Ectodermal cell (in vitro differentiated cells): Measurements from ENCODE around the gene ZGLP1.

Experiments
- H3K27ac ChIP-seq: 2 replicates; pipeline ENCODE4 v1.7.0; 2013; ENCODE audit warnings: mild to moderate bottlenecking, low read depth, low read length; ENCODE audit not compliant: insufficient read depth, poor library complexity, severe bottlenecking
- H3K27me3 ChIP-seq: 2 replicates; pipeline ENCODE4 v1.7.0; 2013; ENCODE audit warnings: mild to moderate bottlenecking, low read length; ENCODE audit not compliant: insufficient read depth, control insufficient read depth, poor library complexity, severe bottlenecking
- H3K36me3 ChIP-seq: one replicate; pipeline ENCODE4 v1.7.0; 2013; ENCODE audit warnings: low read length; ENCODE audit not compliant: control insufficient read depth, insufficient read depth
- H3K4me1 ChIP-seq: one replicate; pipeline ENCODE4 v1.7.0; 2013; ENCODE audit warnings: low read length; ENCODE audit not compliant: control insufficient read depth, insufficient read depth
- H3K4me3 ChIP-seq: 2 replicates; pipeline ENCODE4 v1.7.0; 2013; ENCODE audit warnings: low read depth, low read length, control low read depth; ENCODE audit not compliant: insufficient read depth
- H3K9me3 ChIP-seq: 2 replicates; pipeline ENCODE4 v1.7.0; 2013; ENCODE audit warnings: mild to moderate bottlenecking, low read length, moderate library complexity; ENCODE audit not compliant: control insufficient read depth
- WGBS, 2 experiments: methylation state at CpG; one replicate each; pipeline ENCODE4 v1.1.7; 2013; ENCODE audit warnings: missing lambda C conversion rate in 2 of 2; 5-methylcytosine and 5-hydroxymethylcytosine counted together

ZGLP1 gene

GRCh38 chr19:10293637-10294367 is 15.8 kb downstream of the ZGLP1 start:
- WGBS, 2 experiments, result 33 to 35% methylated on average over 49 of the region's 49 CpGs
- Histone ChIP-seq H3K36me3 (no peaks in the 10 kb centered on the region), H3K27me3 (peaks cover 95% of the 10 kb centered on the region)

GRCh38 chr19:10292789-10293636 is 16.6 kb downstream of the ZGLP1 start:
- H3K9me3 ChIP-seq, result no peaks in the 10 kb centered on the region
- H3K4me3 ChIP-seq, result peak overlapping the region; percentile 28
- peaks cover 100% of the 10 kb centered on the region for H3K27me3 ChIP-seq
- 24 to 26% methylated on average over 56 of the region's 56 CpGs for WGBS, 2 experiments
- H3K4me1 ChIP-seq, result peaks cover 24% of the 10 kb centered on the region
- H3K36me3 ChIP-seq, result no peaks in the 10 kb centered on the region
- H3K27ac ChIP-seq, result no peak overlapping the region

More at GRCh38 chr19:10293637-10294367, 15.8 kb downstream of the ZGLP1 start:
- H3K27ac ChIP-seq, result no peak overlapping the region
- H3K4me1 ChIP-seq, result peaks cover 24% of the 10 kb centered on the region
- H3K9me3 ChIP-seq, result no peaks in the 10 kb centered on the region
- no peak overlapping the region for H3K4me3 ChIP-seq

GRCh38 chr19:10292206-10292788 is 17.3 kb downstream of the ZGLP1 start:
- 2 to 3% methylated on average over 45 of the region's 45 CpGs for WGBS, 2 experiments
- peaks cover 24% of the 10 kb centered on the region for H3K4me1 ChIP-seq
- H3K4me3 ChIP-seq, result peak overlapping the region; percentile 28
- H3K9me3 ChIP-seq, result no peaks in the 10 kb centered on the region
- peaks cover 100% of the 10 kb centered on the region for H3K27me3 ChIP-seq
- H3K27ac ChIP-seq, result no peak overlapping the region
- no peaks in the 10 kb centered on the region for H3K36me3 ChIP-seq

GRCh38 chr19:10291554-10292205 is 17.9 kb downstream of the ZGLP1 start:
- no peaks in the 10 kb centered on the region for H3K36me3 ChIP-seq
- no peaks in the 10 kb centered on the region for H3K9me3 ChIP-seq
- peak overlapping the region; percentile 28 for H3K4me3 ChIP-seq
- H3K27me3 ChIP-seq, result peaks cover 100% of the 10 kb centered on the region
- no peak overlapping the region for H3K27ac ChIP-seq
- WGBS, 2 experiments, result 7% methylated on average over 49 of the region's 49 CpGs
- H3K4me1 ChIP-seq, result peaks cover 27% of the 10 kb centered on the region

- no peaks in the 10 kb centered on the region for H3K36me3 ChIP-seq
- H3K9me3 ChIP-seq, result no peaks in the 10 kb centered on the region
- peaks cover 100% of the 10 kb centered on the region for H3K27me3 ChIP-seq
- peaks cover 26% of the 10 kb centered on the region for H3K4me1 ChIP-seq
- 2% methylated on average over 57 of the region's 57 CpGs for WGBS, 2 experiments
- H3K27ac ChIP-seq, result no peak overlapping the region
- peak overlapping the region; percentile 28 for H3K4me3 ChIP-seq
Measured at GRCh38 chr19:10290876-10291553, 18.6 kb downstream of the ZGLP1 start.

- Histone ChIP-seq H3K27me3 (peaks cover 97% of the 10 kb centered on the region), H3K9me3 (no peaks in the 10 kb centered on the region), H3K4me1 (peaks cover 23% of the 10 kb centered on the region), H3K27ac (no peak overlapping the region), H3K4me3 (peak overlapping the region; percentile 16), H3K36me3 (no peaks in the 10 kb centered on the region)
- WGBS, 2 experiments, result 2% methylated on average over 30 of the region's 30 CpGs
Measured at GRCh38 chr19:10290357-10290875, 19.2 kb downstream of the ZGLP1 start.

- WGBS, 2 experiments, result 1% methylated on average over 44 to 45 of the region's 45 CpGs
- H3K27ac ChIP-seq, result no peak within 1 kb of the TSS
- peaks cover 23% of the 10 kb centered on the region for H3K4me1 ChIP-seq
- H3K9me3 ChIP-seq, result no peaks in the 10 kb centered on the region
- peaks cover 92% of the 10 kb centered on the region for H3K27me3 ChIP-seq
- no peaks in the 10 kb centered on the region for H3K36me3 ChIP-seq
- H3K4me3 ChIP-seq, result peak within 1 kb of the TSS; percentile 28
Measured at GRCh38 chr19:10289836-10290356, 19.7 kb downstream of the ZGLP1 start, which contains the start of gene ICAM5. Gene ICAM5, plus strand, starts transcription at chr19:10289952. Its CDS starts 92 bp downstream, at chr19:10290044.

GRCh38 chr19:10289167-10289835 is 20.3 kb downstream of the ZGLP1 start:
- no peak overlapping the region for H3K27ac ChIP-seq
- peak overlapping the region; percentile 16 for H3K4me3 ChIP-seq
- H3K36me3 ChIP-seq, result no peaks in the 10 kb centered on the region
- 2% methylated on average over 50 of the region's 50 CpGs for WGBS, 2 experiments
- H3K4me1 ChIP-seq, result peaks cover 23% of the 10 kb centered on the region
- peaks cover 86% of the 10 kb centered on the region for H3K27me3 ChIP-seq
- H3K9me3 ChIP-seq, result no peaks in the 10 kb centered on the region
